HepG2 (cell line): Measurements from ENCODE around the gene RSAD1. TPM values are rescaled to one million over a fixed set of nuclear protein-coding genes. Genes with fewer than 3 reads are reported as not detected.

Experiments
- ZBTB40 ChIP-seq, 2 experiments: fragments of 450-650 bp in 1 of 2; sonication (generic) in 1 of 2; formaldehyde crosslinking in 1 of 2; IDR thresholded peaks; 2 replicates each; pipeline versions ENCODE4 v1.6.1 to v1.8.0; 2016 to 2022; ENCODE audit warnings: antibody characterized with exemption in 1 of 2, mild to moderate bottlenecking in 1 of 2, missing genetic modification reagents in 1 of 2
- ZNF605 ChIP-seq: sonication (generic); formaldehyde crosslinking; IDR thresholded peaks from 2 replicates; pipeline ENCODE4 v1.8.0; 2022; ENCODE audit warnings: mild to moderate bottlenecking, missing genetic modification reagents
- polyA plus RNA-seq, 8 experiments: library from polyadenylated mRNA; depleted of rRNA in 3 of 8; stranded (reverse) in 7 of 8; unstranded in 1 of 8; fragments of >200 nt; fragmentation: Illumina TruSeq in 4 of 8; extraction: Trizol in 4 of 8; gene quantifications; 2 replicates each; pipeline versions ENCODE4 v1.2.1 to v1.2.3, GENCODE V29; 2011 to 2016; ENCODE audit warnings: low read depth in 4 of 8, missing spikeins in 1 of 8, mixed read lengths in 1 of 8; ENCODE audit not compliant: insufficient read depth in 1 of 8
- total RNA-seq, 5 experiments: library from RNA; depleted of rRNA; stranded (reverse); fragments of >200 nt; fragmentation: Illumina TruSeq; extraction: Trizol; gene quantifications; 2 replicates each; pipeline ENCODE4 v1.2.3, GENCODE V29; 2016; ENCODE audit warnings: low read depth in 1 of 5

The RSAD1 gene
- total and polyA plus RNA-seq, 2 of the 13 experiments (the other 11 are each of a cell fraction or from before 2014, with no cell fraction given) = 22.7 to 27.7 TPM

GRCh38 chr17:50482110-50482509 is 3.5 kb downstream of the RSAD1 start (continued):
- no peak for TF ChIP-seq ZBTB40 (IDR thresholded peaks at IDR 0.05)
- TF ChIP-seq ZBTB40 (CRISPR knock-in tag; IDR thresholded peaks at IDR 0.05) = peak; percentile 44; the same call in 1 of the 2 replicates
- 0 out of 2 replicates have a peak, but pooled peaks have one; percentile 17 for TF ChIP-seq ZNF605 (CRISPR knock-in tag)
- TF ChIP-seq, all 625 proteins: peak for 23
